Activated CD4-positive, alpha-beta T cell treated with anti-CD3 and anti-CD28 coated beads for 36 hours (primary cell): Measurements from ENCODE around the gene KRTAP27-1. TPM values are rescaled to one million over a fixed set of nuclear protein-coding genes. Genes with fewer than 3 reads are reported as not detected.

Experiments
- ATAC-seq: fragments of 200-7000 bp; cut with Tn5 transposase; one replicate; pipeline ENCODE4 v1.10.0; 2021; ENCODE audit warnings: mild to moderate bottlenecking, moderate library complexity
- CTCF ChIA-PET: fragments of 350-600 bp; sonication (Branson Sonifier 250); formaldehyde crosslinking; loops from one replicate; lab custom pipeline; 2021; ENCODE audit warnings: antibody characterized with exemption; lab: Charles Lee
- POLR2A ChIA-PET: fragments of 350-600 bp; sonication (Branson Sonifier 250); formaldehyde crosslinking; loops from one replicate; lab custom pipeline; 2021; ENCODE audit warnings: antibody characterized with exemption, inconsistent platforms; lab: Charles Lee
- DNase-seq: peaks from one replicate; pipeline ENCODE4 v3.0.0-alpha.2; 2020
- H3K27ac Mint-ChIP-seq: one replicate; pipeline ENCODE4 v1.8.0; 2021; ENCODE audit warnings: mixed read lengths
- H3K27me3 Mint-ChIP-seq: one replicate; pipeline ENCODE4 v1.8.0; 2021; ENCODE audit warnings: mixed read lengths
- H3K36me3 Mint-ChIP-seq: one replicate; pipeline ENCODE4 v1.8.0; 2021; ENCODE audit warnings: low read depth, mixed read lengths
- H3K4me1 Mint-ChIP-seq: one replicate; pipeline ENCODE4 v1.8.0; 2021; ENCODE audit warnings: mixed read lengths
- H3K4me3 Mint-ChIP-seq: one replicate; pipeline ENCODE4 v1.8.0; 2021; ENCODE audit warnings: mild to moderate bottlenecking, moderate library complexity, mixed read lengths
- H3K9me3 Mint-ChIP-seq: one replicate; pipeline ENCODE4 v1.8.0; 2021; ENCODE audit warnings: low read depth, mixed read lengths
- intact Hi-C, 2 experiments: fragments of 100-400 bp; cut with DNase I in 1 of 2; cut with micrococcal nuclease in 1 of 2; formaldehyde crosslinking; loops; one replicate each; pipeline versions ENCODE4 v1.14.2 to v1.15.1; 2022 to 2024; cut with DNase I, micrococcal nuclease
- total RNA-seq, 2 experiments: library from RNA; stranded (reverse); gene quantifications; one replicate each; pipeline ENCODE4 v1.2.3, GENCODE V29; 2021

The KRTAP27-1 gene
- total RNA-seq = not detected

- no peak for ATAC-seq
- ChIA-PET POLR2A (no interaction called here), CTCF (interaction anchor here (0.6 to 1.2 kb wide), 2 partner anchors 72 to 1251 kb away, joined by 5 read pairs; no protein-coding TSS in a partner anchor)
These were observed at the start of gene KRTAP27-1 for GRCh38 chr21:30337276-30337744. Gene KRTAP27-1, minus strand, starts transcription at chr21:30337694. Its CDS starts 26 bp downstream, at chr21:30337668.

GRCh38 chr21:30382201-30382600, 44.7 kb upstream of the KRTAP27-1 start:
- H3K4me3 Mint-ChIP-seq = no peak overlapping the region

More at GRCh38 chr21:30337276-30337744, at the start of gene KRTAP27-1:
- no peaks in the 10 kb centered on the region for H3K9me3 Mint-ChIP-seq
- no peaks in the 10 kb centered on the region for H3K4me1 Mint-ChIP-seq
- intact Hi-C loops = no loop called here
- no peak within 1 kb of the TSS for H3K4me3 Mint-ChIP-seq
- H3K27ac Mint-ChIP-seq = no peak within 1 kb of the TSS
- H3K36me3 Mint-ChIP-seq = no peaks in the 10 kb centered on the region
- peaks cover 4% of the 10 kb centered on the region for H3K27me3 Mint-ChIP-seq
- DNase-seq = no peak

GRCh38 chr21:30372139-30372770, 34.8 kb upstream of the KRTAP27-1 start, which contains the start of gene KRTAP13-2:
Gene KRTAP13-2, minus strand, starts transcription at chr21:30372271. Its CDS starts 58 bp downstream, at chr21:30372213.
- Mint-ChIP-seq H3K4me3 (no peak within 1 kb of the TSS), H3K4me1 (no peaks in the 10 kb centered on the region), H3K27me3 (peaks cover 4% of the 10 kb centered on the region), H3K9me3 (peaks cover 2% of the 10 kb centered on the region), H3K27ac (no peak within 1 kb of the TSS), H3K36me3 (no peaks in the 10 kb centered on the region)
- intact Hi-C loops = loop anchor here in 1 of 2 experiments (10.0 kb wide), 1 partner anchor 63 kb away; the partner anchor contains the start of gene KRTAP13-4
- ChIA-PET POLR2A (no interaction called here), CTCF (interaction anchor here (0.7 kb wide), 1 partner anchor 11 kb away, joined by 3 read pairs; no protein-coding TSS in a partner anchor)
- ATAC-seq (no peak), DNase-seq (no peak)

More at GRCh38 chr21:30382201-30382600, 44.7 kb upstream of the KRTAP27-1 start:
- H3K27me3 Mint-ChIP-seq = peaks cover 4% of the 10 kb centered on the region
- H3K9me3 Mint-ChIP-seq = no peaks in the 10 kb centered on the region
- no peak overlapping the region for H3K27ac Mint-ChIP-seq
- ATAC-seq (no peak), DNase-seq (no peak)
- POLR2A ChIA-PET = no interaction called here
- intact Hi-C loops = no loop called here
- CTCF ChIA-PET = no interaction called here
- H3K4me1 Mint-ChIP-seq = no peaks in the 10 kb centered on the region
- H3K36me3 Mint-ChIP-seq = no peaks in the 10 kb centered on the region

- Mint-ChIP-seq H3K9me3 (no peaks in the 10 kb centered on the region), H3K36me3 (no peaks in the 10 kb centered on the region), H3K27me3 (peaks cover 12% of the 10 kb centered on the region), H3K4me1 (no peaks in the 10 kb centered on the region), H3K27ac (no peak overlapping the region), H3K4me3 (no peak overlapping the region)
- ATAC-seq (no peak), DNase-seq (no peak)
- CTCF ChIA-PET = no interaction called here
- POLR2A ChIA-PET = no interaction called here
- intact Hi-C loops = no loop called here
These were observed 18.4 kb upstream of the KRTAP27-1 start for GRCh38 chr21:30355906-30356305.

GRCh38 chr21:30354308-30355005, 17.0 kb upstream of the KRTAP27-1 start:
- DNase-seq (no peak), ATAC-seq (no peak)
- no peaks in the 10 kb centered on the region for H3K4me1 Mint-ChIP-seq
- intact Hi-C loops = no loop called here
- no peaks in the 10 kb centered on the region for H3K9me3 Mint-ChIP-seq
- no peak overlapping the region for H3K4me3 Mint-ChIP-seq
- H3K27ac Mint-ChIP-seq = no peak overlapping the region
- H3K27me3 Mint-ChIP-seq = peaks cover 8% of the 10 kb centered on the region
- no peaks in the 10 kb centered on the region for H3K36me3 Mint-ChIP-seq
- ChIA-PET CTCF (no interaction called here), POLR2A (no interaction called here)

GRCh38 chr21:30351534-30351933, 14.0 kb upstream of the KRTAP27-1 start:
- CTCF ChIA-PET = interaction anchor here (0.7 to 1.0 kb wide), 2 partner anchors 10 to 178 kb away, joined by 3 read pairs; no protein-coding TSS in a partner anchor

GRCh38 chr21:30349572-30349971, 12.1 kb upstream of the KRTAP27-1 start:
- ChIA-PET POLR2A (no interaction called here), CTCF (no interaction called here)
- no peak for ATAC-seq
- intact Hi-C loops = no loop called here
- H3K4me1 Mint-ChIP-seq = no peaks in the 10 kb centered on the region
- H3K27me3 Mint-ChIP-seq = peaks cover 3% of the 10 kb centered on the region
- no peak overlapping the region for H3K27ac Mint-ChIP-seq
- no peak overlapping the region for H3K4me3 Mint-ChIP-seq
- H3K36me3 Mint-ChIP-seq = no peaks in the 10 kb centered on the region
- no peak for DNase-seq
- H3K9me3 Mint-ChIP-seq = no peaks in the 10 kb centered on the region

More at GRCh38 chr21:30351534-30351933, 14.0 kb upstream of the KRTAP27-1 start:
- H3K27ac Mint-ChIP-seq = no peak overlapping the region
- H3K4me1 Mint-ChIP-seq = no peaks in the 10 kb centered on the region
- no peaks in the 10 kb centered on the region for H3K9me3 Mint-ChIP-seq
- ATAC-seq (no peak), DNase-seq (no peak)
- POLR2A ChIA-PET = no interaction called here
- intact Hi-C loops = no loop called here
- no peaks in the 10 kb centered on the region for H3K36me3 Mint-ChIP-seq
- peaks cover 7% of the 10 kb centered on the region for H3K27me3 Mint-ChIP-seq
- H3K4me3 Mint-ChIP-seq = no peak overlapping the region

- ATAC-seq = no peak
- Mint-ChIP-seq H3K4me3 (no peak within 1 kb of the TSS), H3K36me3 (no peaks in the 10 kb centered on the region), H3K9me3 (no peaks in the 10 kb centered on the region), H3K27me3 (peaks cover 1% of the 10 kb centered on the region), H3K4me1 (no peaks in the 10 kb centered on the region), H3K27ac (no peak within 1 kb of the TSS)
- POLR2A ChIA-PET = no interaction called here
- DNase-seq = no peak
- CTCF ChIA-PET = no interaction called here
- intact Hi-C loops = no loop called here
These were observed 11.0 kb upstream of the KRTAP27-1 start, which contains the start of gene KRTAP23-1 for GRCh38 chr21:30348506-30348905. Gene KRTAP23-1, minus strand, starts transcription at chr21:30348606. Its CDS starts 0 bp downstream, at chr21:30348606.

GRCh38 chr21:30345014-30345413, 7.5 kb upstream of the KRTAP27-1 start:
- intact Hi-C loops = no loop called here
- Mint-ChIP-seq H3K27me3 (peaks cover 5% of the 10 kb centered on the region), H3K27ac (no peak overlapping the region), H3K4me3 (no peak overlapping the region), H3K4me1 (no peaks in the 10 kb centered on the region), H3K9me3 (no peaks in the 10 kb centered on the region), H3K36me3 (no peaks in the 10 kb centered on the region)
- ChIA-PET CTCF (no interaction called here), POLR2A (no interaction called here)
- no peak for DNase-seq
- ATAC-seq = no peak

GRCh38 chr21:30340714-30341573, 3.5 kb upstream of the KRTAP27-1 start:
- H3K4me1 Mint-ChIP-seq = no peaks in the 10 kb centered on the region
- ChIA-PET CTCF (interaction anchor here (0.6 to 1.3 kb wide), 4 partner anchors 11 to 745 kb away, joined by 3 to 4 read pairs (median 3); no protein-coding TSS in a partner anchor), POLR2A (no interaction called here)
- no peaks in the 10 kb centered on the region for H3K36me3 Mint-ChIP-seq
- no peak for ATAC-seq
- H3K27me3 Mint-ChIP-seq = peaks cover 7% of the 10 kb centered on the region
- no peak overlapping the region for H3K27ac Mint-ChIP-seq
- no peak overlapping the region for H3K4me3 Mint-ChIP-seq
- peak; percentile 46 for DNase-seq
- intact Hi-C loops = loop anchor here (1.0 to 5.0 kb wide), 5 partner anchors 92 to 1266 kb away; no protein-coding TSS in a partner anchor
- no peaks in the 10 kb centered on the region for H3K9me3 Mint-ChIP-seq

GRCh38 chr21:30338717-30339116, 1.2 kb upstream of the KRTAP27-1 start:
- Mint-ChIP-seq H3K27ac (no peak overlapping the region), H3K4me3 (no peak overlapping the region), H3K36me3 (no peaks in the 10 kb centered on the region), H3K9me3 (no peaks in the 10 kb centered on the region), H3K4me1 (no peaks in the 10 kb centered on the region), H3K27me3 (peaks cover 7% of the 10 kb centered on the region)
- DNase-seq (no peak), ATAC-seq (no peak)
- CTCF ChIA-PET = interaction anchor here (0.5 to 1.3 kb wide), 2 partner anchors 735 to 747 kb away, joined by 3 read pairs; no protein-coding TSS in a partner anchor
- POLR2A ChIA-PET = no interaction called here
- intact Hi-C loops = no loop called here
